ENCODE measurements around the gene PDLIM7.

Gene PDLIM7

DNA sequence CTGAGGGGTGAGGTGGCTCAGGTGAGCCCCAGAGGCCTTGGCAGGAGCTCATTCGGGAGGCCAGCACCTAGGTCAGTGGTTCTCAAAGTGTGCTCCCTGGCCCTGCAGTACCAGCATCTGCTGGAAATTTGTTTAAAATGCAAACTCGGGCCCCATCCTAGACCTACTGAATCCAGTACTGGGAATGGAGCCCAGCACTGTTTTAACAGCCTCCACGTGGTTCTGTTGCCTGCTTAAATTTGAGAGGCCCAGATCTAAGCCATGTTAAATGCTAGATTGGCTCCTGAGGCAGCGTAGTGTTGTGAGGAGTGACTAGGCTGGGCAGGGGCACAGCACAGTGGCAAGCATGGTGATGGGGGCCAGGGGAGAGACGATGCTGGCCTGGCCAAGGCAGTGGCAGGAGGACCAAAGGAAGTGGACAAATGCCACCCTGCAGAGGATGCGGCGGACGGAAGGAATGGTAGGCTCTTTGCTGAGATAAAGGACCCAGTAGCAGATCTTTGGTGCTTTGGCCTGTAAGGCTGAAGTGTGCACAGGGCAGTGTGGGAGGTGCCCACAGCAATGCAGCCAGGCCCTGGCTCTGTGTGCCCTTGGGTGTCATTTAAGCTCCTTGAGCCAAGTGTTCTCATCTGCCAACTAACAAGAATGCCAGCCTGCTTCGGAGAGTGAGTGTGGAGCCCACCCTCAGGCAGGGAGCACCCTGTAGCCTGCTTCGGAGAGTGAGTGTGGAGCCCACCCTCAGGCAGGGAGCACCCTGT, 46.6 kb downstream of the PDLIM7 start:
- TF ChIP-seq POLR2AphosphoS5 (IDR thresholded peaks at IDR 0.05; ENCODE audit: low read depth, low read length) (no peak), FOXP2 (optimal IDR thresholded peaks at IDR 0.05; ENCODE audit: borderline replicate concordance, extremely low read depth, extremely low read length, insufficient read depth) (no peak), TAF1 (IDR thresholded peaks at IDR 0.05; ENCODE audit: borderline replicate concordance, insufficient read depth, low read length) (no peak), SIN3A (IDR thresholded peaks at IDR 0.05; ENCODE audit: borderline replicate concordance, insufficient read depth, low read length) (no peak)
- TF ChIP-seq, protein P1, sequence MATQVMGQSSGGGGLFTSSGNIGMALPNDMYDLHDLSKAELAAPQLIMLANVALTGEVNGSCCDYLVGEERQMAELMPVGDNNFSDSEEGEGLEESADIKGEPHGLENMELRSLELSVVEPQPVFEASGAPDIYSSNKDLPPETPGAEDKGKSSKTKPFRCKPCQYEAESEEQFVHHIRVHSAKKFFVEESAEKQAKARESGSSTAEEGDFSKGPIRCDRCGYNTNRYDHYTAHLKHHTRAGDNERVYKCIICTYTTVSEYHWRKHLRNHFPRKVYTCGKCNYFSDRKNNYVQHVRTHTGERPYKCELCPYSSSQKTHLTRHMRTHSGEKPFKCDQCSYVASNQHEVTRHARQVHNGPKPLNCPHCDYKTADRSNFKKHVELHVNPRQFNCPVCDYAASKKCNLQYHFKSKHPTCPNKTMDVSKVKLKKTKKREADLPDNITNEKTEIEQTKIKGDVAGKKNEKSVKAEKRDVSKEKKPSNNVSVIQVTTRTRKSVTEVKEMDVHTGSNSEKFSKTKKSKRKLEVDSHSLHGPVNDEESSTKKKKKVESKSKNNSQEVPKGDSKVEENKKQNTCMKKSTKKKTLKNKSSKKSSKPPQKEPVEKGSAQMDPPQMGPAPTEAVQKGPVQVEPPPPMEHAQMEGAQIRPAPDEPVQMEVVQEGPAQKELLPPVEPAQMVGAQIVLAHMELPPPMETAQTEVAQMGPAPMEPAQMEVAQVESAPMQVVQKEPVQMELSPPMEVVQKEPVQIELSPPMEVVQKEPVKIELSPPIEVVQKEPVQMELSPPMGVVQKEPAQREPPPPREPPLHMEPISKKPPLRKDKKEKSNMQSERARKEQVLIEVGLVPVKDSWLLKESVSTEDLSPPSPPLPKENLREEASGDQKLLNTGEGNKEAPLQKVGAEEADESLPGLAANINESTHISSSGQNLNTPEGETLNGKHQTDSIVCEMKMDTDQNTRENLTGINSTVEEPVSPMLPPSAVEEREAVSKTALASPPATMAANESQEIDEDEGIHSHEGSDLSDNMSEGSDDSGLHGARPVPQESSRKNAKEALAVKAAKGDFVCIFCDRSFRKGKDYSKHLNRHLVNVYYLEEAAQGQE (IDR thresholded peaks at IDR 0.05; ENCODE audit: insufficient read depth in 1 of 2, low read depth in 2 of 2, low read length in 2 of 2) = no peak

DNA sequence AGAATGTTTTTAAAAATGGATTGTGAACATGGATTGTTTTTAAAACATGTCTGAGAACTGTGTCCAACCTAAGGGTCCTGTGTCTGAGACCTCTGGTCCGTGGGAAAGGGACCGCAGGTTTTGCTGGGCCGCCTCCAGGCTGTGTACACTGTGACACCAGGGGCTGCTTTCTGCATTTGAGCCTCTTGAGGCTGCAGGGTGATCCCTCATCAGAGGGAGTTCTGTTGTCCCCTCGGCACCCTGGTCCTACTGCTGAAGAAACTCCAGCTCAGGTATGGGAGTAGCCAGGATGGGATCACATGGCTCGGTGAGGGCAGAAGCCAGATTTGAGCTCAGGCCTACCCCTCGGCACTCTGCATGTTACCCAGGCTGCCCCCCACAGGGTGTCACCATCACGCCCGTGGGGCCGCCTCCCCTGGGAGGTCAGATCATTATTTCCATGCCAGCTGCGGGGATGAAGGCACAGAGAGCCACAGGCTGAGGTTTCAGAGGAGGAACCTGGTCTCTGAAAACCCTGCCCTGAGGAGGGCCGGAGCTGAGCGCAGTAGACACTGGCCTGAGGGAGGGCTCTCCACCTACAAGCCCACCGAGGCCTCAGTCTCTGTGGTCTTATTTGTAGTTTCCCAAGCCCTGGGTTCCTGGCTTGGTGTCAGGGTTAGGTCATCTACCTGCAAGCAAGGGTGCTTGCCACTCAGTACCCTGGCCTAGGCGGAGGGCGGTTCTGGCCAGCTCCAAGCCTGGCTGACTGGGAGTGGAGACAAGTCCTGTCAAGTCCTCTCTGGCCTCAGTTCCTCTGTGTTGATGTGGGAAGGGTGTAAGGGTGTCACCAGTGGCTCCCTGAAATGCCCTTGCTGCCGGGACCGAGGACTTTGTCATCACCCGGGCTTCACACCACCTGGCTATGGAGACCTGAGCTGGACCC, 48.0 kb downstream of the PDLIM7 start:
- TF ChIP-seq SIN3A (IDR thresholded peaks at IDR 0.05; ENCODE audit: borderline replicate concordance, insufficient read depth, low read length) (no peak), TAF1 (IDR thresholded peaks at IDR 0.05; ENCODE audit: borderline replicate concordance, insufficient read depth, low read length) (no peak), POLR2AphosphoS5 (IDR thresholded peaks at IDR 0.05; ENCODE audit: low read depth, low read length) (no peak), FOXP2 (optimal IDR thresholded peaks at IDR 0.05; ENCODE audit: borderline replicate concordance, extremely low read depth, extremely low read length, insufficient read depth) (no peak)
- TF ChIP-seq, protein P1 (IDR thresholded peaks at IDR 0.05; ENCODE audit: insufficient read depth in 1 of 2, low read depth in 2 of 2, low read length in 2 of 2) = no peak

DNA sequence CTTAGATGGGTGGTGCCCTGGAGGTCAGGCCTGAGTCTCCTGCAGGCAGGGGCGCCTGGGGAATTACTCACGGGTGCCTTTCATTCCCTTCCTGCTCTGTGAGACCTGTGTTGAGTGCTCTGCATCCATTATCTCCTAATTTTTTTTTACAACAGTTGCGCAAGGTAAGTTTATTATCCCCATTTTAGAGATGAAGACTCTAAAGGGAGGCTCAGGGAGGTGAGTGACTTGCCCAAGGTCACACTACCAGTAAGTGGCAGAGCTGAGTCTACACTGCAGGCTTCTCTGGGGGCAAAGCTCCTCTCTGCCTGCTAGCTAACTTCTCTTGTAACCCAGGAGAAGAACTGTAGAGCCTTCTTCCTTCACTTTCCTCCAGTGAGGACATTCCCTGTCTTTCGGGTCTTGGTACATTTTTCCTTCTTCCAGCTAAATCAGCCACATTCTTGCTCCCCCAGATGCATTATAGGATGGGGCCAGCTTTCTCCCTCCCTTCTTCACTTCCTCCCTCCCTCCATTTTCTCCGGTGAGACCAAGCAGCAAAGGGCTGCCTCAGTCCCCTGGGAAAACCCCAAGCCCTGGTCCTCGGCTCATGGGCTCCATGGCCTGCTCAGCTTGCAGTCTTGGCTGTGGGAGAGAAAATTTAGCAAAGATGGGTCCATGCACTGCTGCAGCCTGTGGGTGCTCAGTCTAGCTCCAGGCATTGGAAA, 49.0 kb downstream of the PDLIM7 start:
- no peak for TF ChIP-seq SIN3A (IDR thresholded peaks at IDR 0.05; ENCODE audit: borderline replicate concordance, insufficient read depth, low read length)
- no peak for TF ChIP-seq FOXP2 (optimal IDR thresholded peaks at IDR 0.05; ENCODE audit: borderline replicate concordance, extremely low read depth, extremely low read length, insufficient read depth)
- TF ChIP-seq, protein P1 (IDR thresholded peaks at IDR 0.05; ENCODE audit: insufficient read depth in 1 of 2, low read depth in 2 of 2, low read length in 2 of 2) = no peak
- TF ChIP-seq POLR2AphosphoS5 (IDR thresholded peaks at IDR 0.05; ENCODE audit: low read depth, low read length) = no peak
- no peak for TF ChIP-seq TAF1 (IDR thresholded peaks at IDR 0.05; ENCODE audit: borderline replicate concordance, insufficient read depth, low read length)

DNA sequence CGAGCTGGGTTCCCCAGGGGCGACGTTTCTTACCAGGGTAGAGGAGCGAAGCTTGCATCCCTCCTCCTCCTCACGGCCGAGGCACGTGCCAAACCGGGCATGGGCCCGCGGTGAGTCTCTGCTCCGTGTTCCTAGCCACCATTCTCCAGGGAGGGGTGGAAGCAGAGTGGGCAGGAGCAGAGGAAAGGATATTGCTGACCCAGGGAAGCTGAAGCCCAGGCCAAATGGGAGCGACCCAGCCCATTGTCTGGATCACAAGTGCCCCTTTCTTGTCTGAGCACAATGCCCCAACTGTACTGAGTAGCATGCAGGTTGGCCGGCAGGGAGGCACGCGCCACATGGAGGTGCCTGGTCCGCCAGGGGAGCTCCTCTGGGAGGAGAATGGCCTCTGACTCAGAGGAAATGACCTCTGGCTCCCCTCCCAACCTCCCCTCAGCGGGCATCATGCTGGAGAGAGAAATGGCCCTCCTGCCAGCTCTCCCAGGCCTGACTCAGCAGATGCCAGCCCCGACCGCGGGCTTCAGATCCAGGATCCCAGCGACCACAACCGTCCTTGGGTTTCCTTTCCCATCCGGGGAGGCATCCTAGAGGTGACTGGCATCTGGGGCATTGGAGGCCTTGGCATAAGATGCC, 49.7 kb downstream of the PDLIM7 start:
- TF ChIP-seq FOXP2 (optimal IDR thresholded peaks at IDR 0.05; ENCODE audit: borderline replicate concordance, extremely low read depth, extremely low read length, insufficient read depth) (no peak), POLR2AphosphoS5 (IDR thresholded peaks at IDR 0.05; ENCODE audit: low read depth, low read length) (no peak)
- TF ChIP-seq, protein P1 (IDR thresholded peaks at IDR 0.05; ENCODE audit: insufficient read depth in 1 of 2, low read depth in 2 of 2, low read length in 2 of 2) = no peak

Measured in PFSK-1 (cell line).